PFSK-1 (cell line): Measurements from ENCODE around the gene TESK2.

ENCODE experiments used
- FOXP2 ChIP-seq: optimal IDR thresholded peaks from 2 replicates; pipeline ENCODE3; 2011; ENCODE audit warnings: borderline replicate concordance, control low read depth, inconsistent platforms; ENCODE audit not compliant: insufficient read depth; ENCODE audit errors: extremely low read length, extremely low read depth
- POLR2AphosphoS5 ChIP-seq: IDR thresholded peaks from 2 replicates; pipeline ENCODE4 v1.6.1; 2012; ENCODE audit warnings: low read depth, mild to moderate bottlenecking, control low read depth, low read length, moderate library complexity
- REST ChIP-seq, 2 experiments: IDR thresholded peaks; 2 replicates each; pipeline versions ENCODE4 v1.6.1 to v1.8.0; 2011 to 2012; ENCODE audit warnings: low read depth in 2 of 2, low read length in 2 of 2, control low read depth in 1 of 2, inconsistent platforms in 1 of 2, mild to moderate bottlenecking in 1 of 2, moderate library complexity in 1 of 2; ENCODE audit not compliant: insufficient read depth in 1 of 2
- SIN3A ChIP-seq: IDR thresholded peaks from 2 replicates; pipeline ENCODE4 v1.6.1; 2012; ENCODE audit warnings: mild to moderate bottlenecking, low read length, moderate library complexity, borderline replicate concordance; ENCODE audit not compliant: insufficient read depth
- TAF1 ChIP-seq: IDR thresholded peaks from 2 replicates; pipeline ENCODE4 v1.6.1; 2012; ENCODE audit warnings: low read length, control low read depth, borderline replicate concordance; ENCODE audit not compliant: insufficient read depth

TESK2 gene

GRCh38 chr1:45359882-45360513 lies 131.0 kb downstream of the TESK2 start:
- no peak for TF ChIP-seq REST (IDR thresholded peaks at IDR 0.05; ENCODE audit: insufficient read depth in 1 of 2, low read depth in 2 of 2, low read length in 2 of 2)
- no peak for TF ChIP-seq SIN3A
- TF ChIP-seq TAF1, result no peak

GRCh38 chr1:45356186-45356585 lies 134.8 kb downstream of the TESK2 start:
- TF ChIP-seq SIN3A (no peak), REST (IDR thresholded peaks at IDR 0.05; ENCODE audit: insufficient read depth in 1 of 2, low read depth in 2 of 2, low read length in 2 of 2) (no peak), FOXP2 (no peak), POLR2AphosphoS5 (no peak), TAF1 (no peak)

GRCh38 chr1:45355683-45356082 lies 135.3 kb downstream of the TESK2 start:
- TF ChIP-seq FOXP2, result no peak
- no peak for TF ChIP-seq REST (IDR thresholded peaks at IDR 0.05; ENCODE audit: insufficient read depth in 1 of 2, low read depth in 2 of 2, low read length in 2 of 2)
- no peak for TF ChIP-seq TAF1
- no peak for TF ChIP-seq SIN3A
- no peak for TF ChIP-seq POLR2AphosphoS5

- no peak for TF ChIP-seq TAF1
- TF ChIP-seq REST (IDR thresholded peaks at IDR 0.05; ENCODE audit: insufficient read depth in 1 of 2, low read depth in 2 of 2, low read length in 2 of 2), result no peak
- no peak for TF ChIP-seq POLR2AphosphoS5
- TF ChIP-seq SIN3A, result no peak
- no peak for TF ChIP-seq FOXP2
Observed at GRCh38 chr1:45354838-45355237, 136.1 kb downstream of the TESK2 start.

GRCh38 chr1:45353685-45354084 lies 137.3 kb downstream of the TESK2 start:
- TF ChIP-seq SIN3A (no peak), REST (IDR thresholded peaks at IDR 0.05; ENCODE audit: insufficient read depth in 1 of 2, low read depth in 2 of 2, low read length in 2 of 2) (no peak), TAF1 (no peak), POLR2AphosphoS5 (no peak), FOXP2 (no peak)
